CD8-positive, alpha-beta memory T cell (primary cell): ENCODE results near the gene CNTNAP5. TPM values are rescaled to one million over a fixed set of nuclear protein-coding genes. Genes with fewer than 3 reads are reported as not detected.

Source experiments
- CTCF ChIA-PET: fragments of 350-600 bp; sonication (Branson Sonifier 250); formaldehyde crosslinking; loops from one replicate; lab custom pipeline; 2021; ENCODE audit warnings: antibody characterized with exemption; lab: Charles Lee
- POLR2A ChIA-PET: fragments of 350-600 bp; sonication (Branson Sonifier 250); formaldehyde crosslinking; loops from one replicate; lab custom pipeline; 2021; ENCODE audit warnings: antibody characterized with exemption; lab: Charles Lee
- DNase-seq, 5 donors: peaks; one replicate each; pipeline versions ENCODE4 v3.0.0 to v3.0.0-alpha.2; 2020 to 2022; ENCODE audit warnings: mixed read lengths in 1 of 5
- H3K27ac ChIP-seq: one replicate; pipeline ENCODE4 v1.7.0; 2013; ENCODE audit warnings: low read depth, mild to moderate bottlenecking, low read length, moderate library complexity
- H3K27me3 ChIP-seq: 2 replicates; pipeline ENCODE4 v1.7.0; 2013; ENCODE audit warnings: low read length, mild to moderate bottlenecking; ENCODE audit not compliant: insufficient read depth, poor library complexity, severe bottlenecking
- H3K36me3 ChIP-seq: 2 replicates; pipeline ENCODE4 v1.7.0; 2013; ENCODE audit warnings: mild to moderate bottlenecking, low read length, moderate library complexity; ENCODE audit not compliant: insufficient read depth
- H3K4me1 ChIP-seq: 2 replicates; pipeline ENCODE4 v1.7.0; 2013; ENCODE audit warnings: mild to moderate bottlenecking, low read length, moderate library complexity; ENCODE audit not compliant: insufficient read depth
- H3K4me3 ChIP-seq: 2 replicates; pipeline ENCODE4 v1.7.0; 2013; ENCODE audit warnings: mild to moderate bottlenecking, low read length
- H3K9me3 ChIP-seq: 2 replicates; pipeline ENCODE4 v1.7.0; 2013; ENCODE audit warnings: mild to moderate bottlenecking, low read length
- H3K27ac Mint-ChIP-seq, 8 donors: one replicate each; pipeline ENCODE4 v1.8.0; 2020 to 2021; ENCODE audit warnings: mixed read lengths in 8 of 8, mild to moderate bottlenecking in 6 of 8, inconsistent platforms in 3 of 8, moderate library complexity in 3 of 8
- H3K27me3 Mint-ChIP-seq, 2 donors: one replicate each; pipeline ENCODE4 v1.8.0; 2020 to 2021; ENCODE audit warnings: mixed read lengths in 2 of 2, mild to moderate bottlenecking in 1 of 2, moderate library complexity in 1 of 2
- H3K36me3 Mint-ChIP-seq, 3 donors: one replicate each; pipeline ENCODE4 v1.8.0; 2020 to 2021; ENCODE audit warnings: mixed read lengths in 3 of 3, inconsistent platforms in 1 of 3, mild to moderate bottlenecking in 1 of 3
- H3K4me1 Mint-ChIP-seq, 3 donors: one replicate each; pipeline ENCODE4 v1.8.0; 2020 to 2021; ENCODE audit warnings: mixed read lengths in 3 of 3, inconsistent platforms in 1 of 3, mild to moderate bottlenecking in 1 of 3
- H3K4me3 Mint-ChIP-seq, 7 donors: one replicate each; pipeline ENCODE4 v1.8.0; 2020 to 2021; ENCODE audit warnings: mixed read lengths in 7 of 7, mild to moderate bottlenecking in 6 of 7, moderate library complexity in 4 of 7, inconsistent platforms in 2 of 7
- H3K9me3 Mint-ChIP-seq, 5 donors: one replicate each; pipeline ENCODE4 v1.8.0; 2020 to 2022; ENCODE audit warnings: mixed read lengths in 5 of 5, mild to moderate bottlenecking in 3 of 5, moderate library complexity in 2 of 5, inconsistent platforms in 1 of 5
- polyA plus RNA-seq: library from polyadenylated mRNA; unstranded; fragments of 300-500 nt; fragmentation: Illumina TruSeq; gene quantifications from one replicate; pipeline ENCODE4 v1.2.3, GENCODE V29; 2021
- total RNA-seq, 2 experiments: library from RNA; stranded (reverse); gene quantifications; one replicate each; pipeline ENCODE4 v1.2.3, GENCODE V29; 2021

The CNTNAP5 gene
- total and polyA plus RNA-seq, 3 experiments from 2014 or later, result not detected

- Histone ChIP-seq H3K9me3 (no peaks in the 10 kb centered on the region), H3K4me1 (no peaks in the 10 kb centered on the region), H3K36me3 (no peaks in the 10 kb centered on the region), H3K27me3 (no peaks in the 10 kb centered on the region), H3K27ac (no peak overlapping the region), H3K4me3 (no peak overlapping the region)
- Mint-ChIP-seq H3K9me3 (peaks cover 2 to 26% (median 10%) of the 10 kb centered on the region in 5 donors), H3K27ac (no peak overlapping the region), H3K4me1 (no peaks in the 10 kb centered on the region), H3K4me3 (no peak overlapping the region), H3K36me3 (no peaks in the 10 kb centered on the region), H3K27me3 (no peaks in the 10 kb centered on the region)
- POLR2A ChIA-PET, result no interaction called here
- no peak for DNase-seq
- CTCF ChIA-PET, result no interaction called here
Observed at GRCh38 chr2:124046332-124046731, 21.2 kb downstream of the CNTNAP5 start.

GRCh38 chr2:124048102-124048501 is 23.0 kb downstream of the CNTNAP5 start:
- ChIA-PET CTCF (no interaction called here), POLR2A (no interaction called here)
- Mint-ChIP-seq H3K36me3 (no peaks in the 10 kb centered on the region), H3K27me3 (no peaks in the 10 kb centered on the region), H3K4me3 (no peak overlapping the region), H3K27ac (no peak overlapping the region), H3K9me3 (peaks cover 4 to 23% (median 7%) of the 10 kb centered on the region in 5 donors), H3K4me1 (no peaks in the 10 kb centered on the region)
- no peaks in the 10 kb centered on the region for H3K9me3 ChIP-seq
- no peak overlapping the region for H3K4me3 ChIP-seq
- no peaks in the 10 kb centered on the region for H3K27me3 ChIP-seq
- H3K4me1 ChIP-seq, result no peaks in the 10 kb centered on the region
- no peak overlapping the region for H3K27ac ChIP-seq
- DNase-seq, result no peak
- no peaks in the 10 kb centered on the region for H3K36me3 ChIP-seq

- Histone ChIP-seq H3K9me3 (no peaks in the 10 kb centered on the region), H3K27ac (no peak overlapping the region), H3K36me3 (no peaks in the 10 kb centered on the region), H3K27me3 (no peaks in the 10 kb centered on the region), H3K4me1 (no peaks in the 10 kb centered on the region), H3K4me3 (no peak overlapping the region)
- H3K36me3 Mint-ChIP-seq, result no peaks in the 10 kb centered on the region
- no peak overlapping the region for H3K4me3 Mint-ChIP-seq
- POLR2A ChIA-PET, result no interaction called here
- peaks cover 4 to 20% (median 7%) of the 10 kb centered on the region in 5 donors for H3K9me3 Mint-ChIP-seq
- no peaks in the 10 kb centered on the region for H3K4me1 Mint-ChIP-seq
- no peak overlapping the region for H3K27ac Mint-ChIP-seq
- H3K27me3 Mint-ChIP-seq, result no peaks in the 10 kb centered on the region
- CTCF ChIA-PET, result no interaction called here
- no peak for DNase-seq
Observed at GRCh38 chr2:124048664-124049063, 23.6 kb downstream of the CNTNAP5 start.

GRCh38 chr2:124049136-124049535 is 24.0 kb downstream of the CNTNAP5 start:
- ChIA-PET CTCF (no interaction called here), POLR2A (no interaction called here)
- Mint-ChIP-seq H3K4me1 (no peaks in the 10 kb centered on the region), H3K27me3 (no peaks in the 10 kb centered on the region), H3K4me3 (no peak overlapping the region), H3K36me3 (no peaks in the 10 kb centered on the region), H3K27ac (no peak overlapping the region), H3K9me3 (peaks cover 4 to 22% (median 8%) of the 10 kb centered on the region in 5 donors)
- Histone ChIP-seq H3K4me1 (no peaks in the 10 kb centered on the region), H3K9me3 (no peaks in the 10 kb centered on the region), H3K27me3 (no peaks in the 10 kb centered on the region), H3K27ac (no peak overlapping the region), H3K36me3 (no peaks in the 10 kb centered on the region), H3K4me3 (no peak overlapping the region)
- DNase-seq, result no peak

- no peaks in the 10 kb centered on the region for H3K4me1 Mint-ChIP-seq
- ChIA-PET CTCF (no interaction called here), POLR2A (no interaction called here)
- Histone ChIP-seq H3K27me3 (no peaks in the 10 kb centered on the region), H3K4me1 (no peaks in the 10 kb centered on the region), H3K36me3 (no peaks in the 10 kb centered on the region), H3K27ac (no peak overlapping the region), H3K9me3 (no peaks in the 10 kb centered on the region), H3K4me3 (no peak overlapping the region)
- no peak for DNase-seq
- H3K36me3 Mint-ChIP-seq, result no peaks in the 10 kb centered on the region
- no peak overlapping the region for H3K27ac Mint-ChIP-seq
- no peaks in the 10 kb centered on the region for H3K27me3 Mint-ChIP-seq
- peaks cover 4 to 23% (median 8%) of the 10 kb centered on the region in 5 donors for H3K9me3 Mint-ChIP-seq
- H3K4me3 Mint-ChIP-seq, result no peak overlapping the region
Observed at GRCh38 chr2:124050833-124051497, 25.9 kb downstream of the CNTNAP5 start.

- H3K9me3 Mint-ChIP-seq, result peaks cover 0 to 16% (median 5%) of the 10 kb centered on the region in 5 donors
- no peaks in the 10 kb centered on the region for H3K27me3 Mint-ChIP-seq
- no peak overlapping the region for H3K4me3 Mint-ChIP-seq
- H3K4me1 Mint-ChIP-seq, result no peaks in the 10 kb centered on the region
- Histone ChIP-seq H3K36me3 (no peaks in the 10 kb centered on the region), H3K27ac (no peak overlapping the region), H3K27me3 (no peaks in the 10 kb centered on the region), H3K4me3 (no peak overlapping the region), H3K4me1 (no peaks in the 10 kb centered on the region), H3K9me3 (no peaks in the 10 kb centered on the region)
- no peak overlapping the region for H3K27ac Mint-ChIP-seq
- no peak for DNase-seq
- H3K36me3 Mint-ChIP-seq, result no peaks in the 10 kb centered on the region
- ChIA-PET CTCF (no interaction called here), POLR2A (no interaction called here)
Observed at GRCh38 chr2:124053796-124054195, 28.7 kb downstream of the CNTNAP5 start.

- H3K4me1 Mint-ChIP-seq, result no peaks in the 10 kb centered on the region
- Histone ChIP-seq H3K9me3 (no peaks in the 10 kb centered on the region), H3K27me3 (no peaks in the 10 kb centered on the region), H3K4me3 (no peak overlapping the region), H3K4me1 (no peaks in the 10 kb centered on the region), H3K36me3 (no peaks in the 10 kb centered on the region), H3K27ac (no peak overlapping the region)
- H3K9me3 Mint-ChIP-seq, result peaks cover 2 to 11% (median 7%) of the 10 kb centered on the region in 5 donors
- DNase-seq, result no peak
- H3K36me3 Mint-ChIP-seq, result no peaks in the 10 kb centered on the region
- ChIA-PET POLR2A (no interaction called here), CTCF (no interaction called here)
- H3K27me3 Mint-ChIP-seq, result no peaks in the 10 kb centered on the region
- no peak overlapping the region for H3K4me3 Mint-ChIP-seq
- no peak overlapping the region for H3K27ac Mint-ChIP-seq
Observed at GRCh38 chr2:124063596-124063995, 38.5 kb downstream of the CNTNAP5 start.

- no peak for DNase-seq
- Histone ChIP-seq H3K9me3 (no peaks in the 10 kb centered on the region), H3K4me3 (no peak overlapping the region), H3K27me3 (no peaks in the 10 kb centered on the region), H3K27ac (no peak overlapping the region), H3K4me1 (no peaks in the 10 kb centered on the region), H3K36me3 (no peaks in the 10 kb centered on the region)
- Mint-ChIP-seq H3K4me1 (no peaks in the 10 kb centered on the region), H3K36me3 (no peaks in the 10 kb centered on the region), H3K9me3 (peaks cover 2 to 15% (median 9%) of the 10 kb centered on the region in 5 donors), H3K27me3 (no peaks in the 10 kb centered on the region), H3K27ac (no peak overlapping the region), H3K4me3 (no peak overlapping the region)
- ChIA-PET POLR2A (no interaction called here), CTCF (no interaction called here)
Observed at GRCh38 chr2:124065636-124066035, 40.5 kb downstream of the CNTNAP5 start.
